CD4-positive, alpha-beta T cell treated with Interleukin-12 subunit alpha and Interleukin-12 subunit beta, for 1 hour (primary cell): ENCODE measurements around the gene ALKBH2.
A peak's percentile ranks its signal among the peaks of the same experiment; 100 is the strongest.
"Not testable (repeated sequence)": the region's sequence is repeated elsewhere in the genome, so short reads cannot be mapped to it uniquely, and the experiment has no call there.

Experiments used
- DNase-seq: peaks from one replicate; pipeline ENCODE4 v3.0.0-alpha.2; 2020

The ALKBH2 gene

DNA sequence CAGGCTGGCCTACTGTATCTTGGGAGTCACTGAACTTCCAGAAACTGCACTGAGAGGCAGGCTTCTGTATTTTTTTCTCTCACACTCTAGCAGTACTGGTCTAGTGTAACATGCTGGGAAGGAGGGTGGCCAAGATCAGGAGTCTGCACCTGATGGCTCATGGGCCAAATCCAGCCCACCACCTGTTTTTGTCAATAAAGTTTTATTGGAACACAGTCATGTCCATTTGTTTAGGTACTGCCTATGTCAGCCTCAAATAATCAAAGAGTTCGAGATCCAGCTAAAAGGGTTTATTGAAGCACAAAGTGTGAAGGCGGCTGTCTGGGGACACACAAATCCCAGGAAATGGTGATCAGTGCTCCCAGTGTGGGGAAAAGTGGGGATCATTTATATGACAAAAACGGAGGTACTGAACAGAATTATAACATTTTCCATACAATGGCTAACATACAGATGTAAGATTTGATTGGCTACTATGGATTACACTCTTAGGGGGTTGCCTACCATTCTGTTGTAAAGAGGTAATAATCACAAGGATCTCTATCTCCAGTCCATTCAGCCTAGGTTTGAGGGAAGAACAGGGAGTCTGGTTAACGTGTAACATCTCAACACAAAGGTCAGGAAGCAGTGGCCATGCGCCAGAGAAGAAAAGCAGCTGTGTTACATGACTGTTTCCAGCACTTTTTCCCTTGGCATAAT lies 28.0 kb downstream of the ALKBH2 start:
- no peak for DNase-seq

DNA sequence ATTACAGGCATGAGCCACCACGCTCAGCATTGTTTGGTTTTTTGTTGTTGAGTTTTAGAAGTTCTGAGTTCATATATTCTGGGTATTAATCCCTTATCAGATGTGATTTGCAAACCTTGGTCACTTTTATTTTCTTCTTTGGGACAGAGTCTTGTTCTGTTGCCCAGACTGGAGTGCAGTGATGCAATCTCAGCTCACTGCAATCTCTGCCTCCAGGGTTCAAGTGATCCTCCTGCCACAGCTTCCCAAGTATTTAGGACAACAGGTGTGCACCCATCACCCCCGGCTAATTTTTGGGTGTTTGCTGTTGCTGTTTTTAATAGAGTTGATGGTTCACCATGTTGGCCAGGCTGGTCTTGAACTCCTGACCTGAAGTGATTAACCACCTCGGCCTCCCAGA lies 29.1 kb downstream of the ALKBH2 start:
- DNase-seq, result no peak

DNA sequence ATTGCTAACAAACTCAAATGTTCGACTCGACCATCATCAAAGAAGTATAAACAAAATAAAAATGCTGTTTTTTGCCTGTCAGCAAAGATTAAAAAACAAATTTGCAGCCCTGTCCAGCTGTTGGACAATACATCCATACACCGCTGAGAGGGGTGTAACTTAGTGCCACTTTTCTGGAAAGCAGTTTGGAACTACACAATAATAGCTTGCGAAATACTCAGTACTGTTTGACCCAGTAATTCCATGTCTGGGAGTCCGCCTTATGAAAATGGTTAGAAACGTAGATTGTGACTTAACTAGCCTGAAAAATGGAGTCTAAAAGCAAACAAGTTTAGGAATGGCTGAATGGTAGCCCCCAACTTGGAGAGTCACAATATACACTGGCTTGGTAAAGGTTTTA lies 34.5 kb downstream of the ALKBH2 start:
- DNase-seq, result no peak

DNA sequence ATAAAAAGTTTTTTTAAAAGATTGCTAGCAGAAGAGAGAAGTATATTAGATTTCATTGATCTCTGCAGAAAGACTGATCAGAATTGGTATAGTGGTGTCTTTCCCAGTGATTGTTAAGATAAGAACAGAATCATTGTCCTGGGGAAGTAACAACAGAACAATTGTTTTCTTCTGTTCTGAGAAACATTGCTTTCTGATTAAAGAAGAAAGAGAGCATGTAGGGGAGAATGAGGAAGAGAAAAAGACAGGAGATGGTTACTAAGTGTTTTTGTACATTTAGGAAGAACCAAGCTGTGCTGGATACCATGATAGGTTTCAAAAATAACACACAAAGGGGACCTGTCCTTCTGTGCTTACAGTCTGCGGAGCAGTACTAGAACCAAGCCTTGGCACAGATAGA lies 35.9 kb downstream of the ALKBH2 start:
- no peak for DNase-seq

DNA sequence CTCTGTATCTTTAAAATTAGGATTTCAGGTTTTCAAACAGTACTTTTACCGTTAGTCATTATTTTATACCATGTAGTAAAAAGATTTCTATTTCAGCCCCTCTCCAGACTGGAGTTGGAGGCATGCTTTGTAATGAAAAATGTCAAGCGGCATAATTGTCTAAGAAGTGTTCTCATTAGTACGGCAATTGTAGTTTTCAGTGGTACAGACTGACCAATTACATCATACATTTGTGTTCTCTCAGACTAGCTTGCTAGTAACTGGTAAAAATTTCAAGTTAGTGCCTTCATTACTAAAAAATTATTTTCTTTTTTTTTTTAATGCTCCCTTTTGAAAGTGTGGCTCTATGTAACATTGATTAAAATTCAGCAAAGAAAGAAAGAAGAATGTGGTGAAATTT lies 36.4 kb downstream of the ALKBH2 start:
- DNase-seq, result no peak

DNA sequence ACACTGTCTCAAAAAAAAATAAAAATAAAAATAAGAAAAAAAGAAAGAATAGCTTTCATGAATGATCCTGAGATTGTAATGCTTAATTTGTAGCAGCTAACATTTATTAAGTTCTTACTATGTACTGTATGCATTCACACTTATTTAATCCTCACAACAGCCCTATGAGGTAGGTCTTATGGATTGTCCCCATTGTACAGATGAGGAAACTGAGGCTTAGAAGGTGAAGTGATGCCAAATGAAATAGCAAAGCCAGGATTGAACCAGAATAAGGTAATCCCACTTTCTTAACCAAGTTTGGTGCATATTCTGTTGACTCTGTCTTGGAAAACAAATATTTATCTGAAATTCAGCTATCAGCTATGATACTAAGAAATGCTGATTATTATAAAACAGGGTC lies 38.8 kb downstream of the ALKBH2 start:
- DNase-seq, result no peak

DNA sequence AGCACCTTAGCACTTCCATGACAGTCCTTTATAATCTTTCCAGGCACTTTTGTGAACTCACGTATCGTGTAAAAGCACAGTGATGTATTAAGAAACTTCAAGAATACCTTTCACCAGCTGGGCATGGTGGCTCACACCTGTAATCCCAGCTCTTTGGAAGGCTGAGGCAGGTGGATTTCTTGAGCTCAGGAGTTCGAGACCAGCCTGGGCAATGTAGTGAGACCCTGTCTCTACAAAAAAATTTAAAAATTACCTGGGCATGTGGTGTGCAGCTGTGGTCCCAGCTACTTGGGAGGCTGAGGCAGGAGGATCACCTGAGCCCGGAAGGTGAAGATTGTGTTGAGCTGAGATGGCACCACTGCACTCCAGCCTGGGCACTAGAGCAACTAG lies 39.2 kb downstream of the ALKBH2 start:
- DNase-seq, result not testable (repeated sequence)

DNA sequence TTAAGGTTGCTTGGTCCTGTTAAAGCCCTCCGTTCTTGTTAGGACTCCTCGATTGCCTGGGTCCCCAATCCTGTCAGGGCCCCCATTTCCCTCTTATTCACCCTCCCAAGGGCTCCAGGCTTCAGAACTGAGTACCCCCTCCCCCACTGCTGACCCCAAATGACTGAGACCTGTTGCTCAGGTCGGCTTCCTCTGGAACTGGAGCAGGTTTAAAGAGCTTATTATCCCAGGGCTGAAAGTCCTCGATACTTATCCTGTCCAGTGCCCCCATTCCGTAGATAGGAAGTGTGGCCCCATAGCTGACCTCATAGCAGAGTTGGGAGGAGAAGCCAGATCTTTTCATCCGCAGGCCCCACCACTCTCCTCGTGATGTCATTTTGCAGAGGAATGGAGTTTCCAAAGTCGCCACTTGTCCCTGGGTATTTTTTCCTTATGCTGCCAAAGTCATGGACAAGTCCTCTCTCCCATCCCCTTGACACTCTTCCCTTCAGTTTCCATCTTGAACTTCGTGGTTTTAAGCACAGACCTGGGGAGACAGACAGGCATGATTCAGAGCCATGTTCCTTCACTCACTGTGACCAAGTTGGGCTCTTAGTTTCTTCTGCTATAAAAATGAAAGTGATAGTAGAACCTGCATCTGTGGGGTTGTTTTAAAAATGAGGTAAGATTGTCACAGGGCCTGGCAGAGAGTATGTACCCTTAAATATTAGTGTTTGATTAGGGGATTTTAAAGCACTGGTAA lies 39.7 kb downstream of the ALKBH2 start:
- DNase-seq, result peak; percentile 70

DNA sequence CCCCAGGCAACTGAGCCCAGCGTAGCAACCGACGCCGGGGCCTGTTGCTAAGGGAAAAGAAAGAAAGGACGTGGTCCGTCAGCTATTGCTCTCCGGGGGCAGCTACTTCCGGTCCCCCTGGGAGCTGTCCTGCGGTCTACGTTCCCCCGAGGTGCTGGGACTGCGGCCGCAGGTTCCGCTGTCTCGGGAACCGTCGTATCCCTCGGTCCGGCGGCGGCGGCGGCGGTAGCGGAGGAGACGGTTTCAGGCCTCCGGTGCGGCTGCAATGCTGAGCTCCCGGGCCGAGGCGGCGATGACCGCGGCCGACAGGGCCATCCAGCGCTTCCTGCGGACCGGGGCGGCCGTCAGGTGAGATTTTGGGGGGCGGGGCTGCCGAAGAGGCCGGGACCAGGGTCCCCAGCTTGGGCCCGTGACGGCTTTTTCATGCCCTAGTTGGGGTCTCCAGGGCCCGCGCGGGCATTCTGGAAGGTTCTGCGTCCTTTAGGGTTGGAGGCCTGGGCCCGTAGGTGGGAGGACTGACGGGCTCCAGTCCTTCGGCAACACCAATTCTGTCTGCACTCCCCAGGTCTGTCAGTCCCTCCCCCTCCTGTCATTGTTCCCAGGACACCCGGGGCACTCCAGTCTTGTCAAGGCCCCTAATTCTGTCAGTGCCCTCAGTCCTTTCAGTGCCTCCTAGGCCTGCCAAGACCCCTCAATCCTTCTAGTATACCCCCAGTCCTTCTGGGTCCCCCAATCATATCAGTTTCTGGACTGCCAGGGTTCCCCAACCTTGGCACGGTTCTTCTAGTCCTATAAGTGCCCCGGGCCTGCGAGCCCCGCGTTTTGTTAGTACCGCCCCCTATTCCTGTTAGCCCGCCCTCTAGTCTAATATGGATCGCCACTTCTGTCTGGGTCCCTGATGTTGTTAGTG lies 40.6 kb downstream of the ALKBH2 start, which contains the start of gene USP30:
TSS of gene USP30 (plus strand) at position 163 of the 910 bp plus-strand sequence. CDS start at position 266, 103 bp downstream.
- DNase-seq, result peak; percentile 89

DNA sequence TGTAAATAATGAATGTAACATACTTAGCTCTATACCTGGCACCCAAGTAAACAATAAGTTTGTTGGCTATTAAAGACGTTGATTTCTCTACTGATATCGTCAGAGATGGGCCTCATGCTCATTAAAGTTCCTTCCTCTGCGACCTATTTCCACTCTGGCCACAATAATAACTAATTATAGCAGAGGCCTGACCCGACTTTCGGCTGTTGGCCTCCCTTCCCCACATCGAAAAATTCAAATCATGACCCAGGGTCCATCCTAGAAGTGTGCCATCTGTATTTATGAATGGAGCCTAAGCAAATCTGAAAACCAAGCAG lies 41.2 kb downstream of the ALKBH2 start:
- DNase-seq, result no peak

DNA sequence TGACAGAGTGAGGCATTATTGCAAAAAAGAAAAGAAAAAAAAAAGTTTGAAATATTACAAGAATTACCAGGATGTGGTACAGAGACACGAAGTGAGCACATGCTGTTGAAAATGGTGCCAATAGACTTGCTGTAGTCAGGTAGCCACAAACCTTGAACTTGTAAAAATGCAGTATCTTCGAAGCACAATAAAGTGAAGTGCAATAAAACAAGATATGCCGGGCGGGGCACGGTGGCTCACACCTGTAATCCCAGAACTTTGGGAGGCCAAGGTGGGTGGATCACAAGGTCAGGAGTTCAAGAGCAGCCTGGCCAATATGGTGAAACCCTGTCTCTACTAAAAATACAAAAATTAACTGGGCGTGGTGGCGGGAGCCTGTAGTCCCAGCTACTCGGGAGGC lies 43.5 kb downstream of the ALKBH2 start:
- not testable (repeated sequence) for DNase-seq

DNA sequence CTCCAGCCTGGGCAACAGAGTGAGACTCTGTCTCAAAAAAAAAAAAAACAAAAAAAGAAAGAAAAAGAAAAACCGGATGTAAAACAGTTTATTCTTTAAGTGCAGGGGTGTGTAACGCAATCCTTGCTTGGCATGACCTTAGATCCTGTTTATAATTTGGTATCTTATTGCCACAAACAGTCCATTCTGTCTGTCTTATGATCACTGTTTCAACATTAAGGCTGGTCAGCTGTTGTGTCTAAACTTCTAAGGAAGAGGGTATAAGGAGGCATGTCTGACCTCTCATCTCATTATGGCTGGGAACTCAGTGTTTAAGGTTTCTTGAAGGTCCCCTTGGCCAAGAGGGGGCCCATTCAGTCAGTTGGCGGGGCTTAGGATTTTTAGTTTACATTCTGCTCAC lies 44.6 kb downstream of the ALKBH2 start:
- DNase-seq, result not testable (repeated sequence)

DNA sequence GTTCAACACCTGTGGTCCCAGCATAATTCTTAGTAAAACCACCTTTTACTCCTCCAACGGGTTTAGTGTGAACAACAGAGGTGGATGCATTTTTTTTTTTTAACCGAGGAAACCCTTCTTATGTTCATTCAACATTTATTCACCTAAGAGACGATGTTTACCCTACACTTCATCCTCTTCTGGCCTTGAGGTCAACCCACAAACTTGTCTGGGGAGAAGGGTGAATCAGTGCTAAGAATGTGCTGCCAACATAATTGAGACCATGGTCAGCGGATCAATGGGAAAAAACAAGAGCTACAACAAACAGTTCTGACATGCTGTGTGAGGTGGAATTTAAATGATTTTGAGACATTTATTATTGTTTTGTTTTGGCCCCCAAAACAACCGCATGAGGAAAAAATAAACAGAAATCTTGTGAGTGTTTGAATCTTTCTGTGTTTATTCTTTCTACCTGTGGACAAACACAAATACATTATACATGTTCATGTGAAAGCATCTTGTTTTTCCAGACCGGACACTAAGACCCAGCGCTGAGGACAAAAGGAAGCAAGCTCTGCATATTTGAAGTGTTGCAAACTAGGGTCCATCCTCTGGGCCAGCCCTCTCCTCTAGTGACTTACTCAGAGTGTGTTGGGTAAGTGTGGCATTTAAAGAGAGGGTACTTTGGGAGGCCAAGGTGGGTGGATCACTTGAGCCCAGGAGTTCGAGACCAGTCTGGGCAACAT lies 46.0 kb downstream of the ALKBH2 start:
- DNase-seq, result no peak

DNA sequence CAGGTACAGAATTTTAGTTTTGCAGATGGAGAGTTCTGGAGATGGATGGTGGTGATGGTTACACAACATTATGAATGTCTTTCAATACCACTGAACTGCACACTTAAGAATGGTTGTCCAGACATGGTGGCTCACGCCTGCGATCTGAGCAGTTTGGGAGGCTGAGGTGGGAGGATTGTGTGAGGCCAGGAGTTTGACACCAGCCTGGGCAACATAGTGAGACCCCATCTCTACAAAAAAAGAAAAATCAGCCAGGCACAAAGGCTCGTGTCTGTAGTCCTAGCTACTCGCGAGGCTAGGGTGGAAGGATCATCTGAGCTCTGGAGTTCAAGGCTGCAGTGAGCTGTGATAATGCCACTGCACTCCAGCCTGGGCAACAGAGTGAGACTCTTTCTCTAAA lies 49.0 kb downstream of the ALKBH2 start:
- no peak for DNase-seq
